Left renal cortex interstitium (tissue), 4 donors: ENCODE results near the gene NCAN. TPM values are rescaled to one million over a fixed set of nuclear protein-coding genes. Genes with fewer than 3 reads are reported as not detected.
"Not testable (repeated sequence)": the region's sequence is repeated elsewhere in the genome, so short reads cannot be mapped to it uniquely, and the experiment has no call there.

Source experiments
- DNase-seq, 4 donors: peaks; one replicate each; pipeline ENCODE4 v3.0.0-alpha.2; 2013; ENCODE audit warnings: low read depth in 4 of 4, low spot score in 2 of 4, missing footprints in 1 of 4
- polyA plus RNA-seq, 4 donors: library from polyadenylated mRNA; unstranded; fragments of 120-200 nt; gene quantifications; one replicate each; pipeline ENCODE4 v1.2.1, GENCODE V29; 2013; ENCODE audit not compliant: insufficient read length in 4 of 4

Gene NCAN
- polyA plus RNA-seq, 4 donors, result 0.09 to 1.5 TPM; not detected in 2

DNA sequence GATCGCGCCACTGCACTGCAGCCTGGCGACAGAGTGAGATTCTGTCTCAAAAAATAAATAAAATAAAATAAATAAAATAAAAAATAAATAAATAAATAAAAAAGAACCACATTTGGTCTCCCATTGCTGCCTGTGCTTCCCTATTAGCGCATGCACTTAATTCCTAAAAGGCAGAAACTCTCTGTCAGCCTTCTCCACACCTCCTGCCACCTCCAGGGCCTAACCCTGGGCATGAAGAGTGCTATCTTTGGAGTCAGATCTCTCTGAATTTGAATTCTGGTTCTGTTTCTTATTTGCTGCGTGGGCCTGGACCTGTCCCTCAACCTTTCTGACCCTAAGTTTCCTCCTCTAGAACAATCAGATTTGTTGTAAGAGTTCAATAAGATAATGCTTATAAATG is 11.3 kb downstream of the NCAN start:
- no peak for DNase-seq

DNA sequence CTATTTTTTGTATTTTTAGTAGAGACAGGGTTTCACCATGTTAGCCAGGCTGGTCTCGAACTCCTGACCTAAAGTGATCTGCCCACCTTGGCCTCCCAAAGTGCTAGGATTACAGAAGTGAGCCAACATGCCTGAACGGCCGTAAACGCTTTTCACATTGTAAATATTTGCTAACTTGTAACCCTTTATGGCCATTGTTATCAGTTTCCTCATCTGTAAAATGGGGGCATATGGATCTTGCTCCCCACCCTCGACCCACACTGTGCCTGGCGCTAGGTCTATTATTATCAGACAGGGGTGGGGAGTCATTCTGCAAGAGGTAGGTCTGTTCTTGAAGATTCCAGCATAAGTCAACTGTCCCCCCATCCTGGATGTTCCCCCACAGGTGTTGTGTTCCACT is 11.9 kb downstream of the NCAN start:
- no peak for DNase-seq

GRCh38 chr19:19224150-19224851 is 12.5 kb downstream of the NCAN start:
- DNase-seq, result no peak

- peak in 2 of 4 donors; percentile 26 to 38 for DNase-seq
These were observed 13.2 kb downstream of the NCAN start for GRCh38 chr19:19224852-19225494.

DNA sequence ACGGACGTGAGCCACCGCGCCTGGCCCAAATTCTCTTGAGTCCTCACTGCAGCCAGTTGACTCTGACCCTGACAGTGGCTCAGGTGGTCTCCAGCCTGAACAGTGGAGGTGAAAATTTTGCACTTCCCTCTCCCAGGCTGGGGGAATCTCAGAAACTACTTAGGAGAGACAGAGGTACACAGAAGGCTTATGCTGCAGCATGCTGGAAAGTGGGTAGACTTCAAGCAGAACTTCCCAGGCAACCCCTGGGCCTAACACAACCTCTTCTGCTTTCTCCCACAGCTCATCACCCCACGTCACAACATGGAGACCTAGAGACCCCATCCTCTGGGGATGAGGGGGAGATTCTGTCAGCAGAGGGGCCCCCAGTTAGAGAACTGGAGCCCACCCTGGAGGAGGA is 14.4 kb downstream of the NCAN start:
- no peak for DNase-seq

DNA sequence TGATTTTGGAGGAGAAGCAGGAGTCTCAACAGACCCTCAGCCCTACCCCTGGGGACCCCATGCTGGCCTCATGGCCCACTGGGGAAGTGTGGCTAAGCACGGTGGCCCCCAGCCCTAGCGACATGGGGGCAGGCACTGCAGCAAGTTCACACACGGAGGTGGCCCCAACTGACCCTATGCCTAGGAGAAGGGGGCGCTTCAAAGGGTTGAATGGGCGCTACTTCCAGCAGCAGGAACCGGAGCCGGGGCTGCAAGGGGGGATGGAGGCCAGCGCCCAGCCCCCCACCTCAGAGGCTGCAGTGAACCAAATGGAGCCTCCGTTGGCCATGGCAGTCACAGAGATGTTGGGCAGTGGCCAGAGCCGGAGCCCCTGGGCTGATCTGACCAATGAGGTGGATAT is 14.9 kb downstream of the NCAN start:
- DNase-seq, result no peak

DNA sequence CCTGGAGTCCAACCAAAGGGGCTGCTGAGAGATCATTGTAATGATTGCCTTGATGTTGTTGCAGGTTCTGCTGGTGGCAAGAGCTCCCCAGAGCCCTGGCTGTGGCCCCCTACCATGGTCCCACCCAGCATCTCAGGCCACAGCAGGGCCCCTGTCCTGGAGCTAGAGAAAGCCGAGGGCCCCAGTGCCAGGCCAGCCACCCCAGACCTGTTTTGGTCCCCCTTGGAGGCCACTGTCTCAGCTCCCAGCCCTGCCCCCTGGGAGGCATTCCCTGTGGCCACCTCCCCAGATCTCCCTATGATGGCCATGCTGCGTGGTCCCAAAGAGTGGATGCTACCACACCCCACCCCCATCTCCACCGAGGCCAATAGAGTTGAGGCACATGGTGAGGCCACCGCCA is 15.5 kb downstream of the NCAN start:
- DNase-seq, result no peak

GRCh38 chr19:19229701-19230100 is 17.9 kb downstream of the NCAN start:
- DNase-seq, result no peak

GRCh38 chr19:19230999-19231398 is 19.2 kb downstream of the NCAN start:
- DNase-seq, result no peak

DNA sequence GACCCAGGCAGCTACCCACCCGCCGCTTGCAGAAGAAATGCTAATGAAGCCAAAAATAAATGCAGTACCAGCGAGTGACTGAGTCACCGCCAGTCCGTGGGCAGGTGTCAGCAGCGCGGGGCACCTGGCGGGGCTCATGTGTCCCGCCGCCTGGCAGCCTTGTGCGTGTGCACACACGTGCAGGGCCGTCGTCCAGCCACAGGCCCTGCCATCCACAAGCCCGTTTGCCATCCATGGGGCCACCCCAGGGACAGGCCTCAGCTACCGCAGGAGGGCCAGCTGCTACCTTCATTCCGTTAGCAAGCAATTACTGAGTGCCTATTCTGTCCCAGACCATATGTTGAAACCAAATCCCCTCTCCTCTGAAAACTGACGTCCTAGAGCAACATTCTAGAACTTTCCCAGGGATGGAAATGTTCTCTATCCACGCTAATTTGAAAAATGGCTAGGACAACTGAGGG is 20.5 kb downstream of the NCAN start:
- DNase-seq, result no peak

- DNase-seq, result no peak
These were observed 22.6 kb downstream of the NCAN start for GRCh38 chr19:19234220-19234816.

GRCh38 chr19:19236173-19236572 is 24.4 kb downstream of the NCAN start:
- DNase-seq, result no peak

GRCh38 chr19:19238126-19238894 is 26.6 kb downstream of the NCAN start:
- DNase-seq, result no peak

DNA sequence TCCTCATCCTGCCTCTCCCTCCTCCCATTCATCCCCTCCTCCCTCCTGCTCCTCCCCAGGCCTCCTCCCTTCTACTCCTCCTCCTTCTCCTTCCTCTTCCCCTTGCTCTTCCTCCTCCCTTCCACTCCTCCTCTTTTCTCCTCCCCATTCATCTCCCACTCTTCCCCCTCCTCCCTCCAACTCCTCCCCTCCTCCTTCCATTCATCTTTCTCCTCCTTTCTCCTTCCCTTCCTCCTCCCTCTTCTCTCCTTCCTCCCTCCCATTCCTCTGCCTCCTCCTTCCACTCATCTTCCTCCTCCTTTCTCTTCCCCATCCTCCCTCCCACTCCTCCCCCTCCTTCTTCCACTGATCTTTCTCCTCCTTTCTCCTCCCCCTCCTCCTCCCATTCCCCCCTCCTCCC is 27.9 kb downstream of the NCAN start:
- no peak for DNase-seq

DNA sequence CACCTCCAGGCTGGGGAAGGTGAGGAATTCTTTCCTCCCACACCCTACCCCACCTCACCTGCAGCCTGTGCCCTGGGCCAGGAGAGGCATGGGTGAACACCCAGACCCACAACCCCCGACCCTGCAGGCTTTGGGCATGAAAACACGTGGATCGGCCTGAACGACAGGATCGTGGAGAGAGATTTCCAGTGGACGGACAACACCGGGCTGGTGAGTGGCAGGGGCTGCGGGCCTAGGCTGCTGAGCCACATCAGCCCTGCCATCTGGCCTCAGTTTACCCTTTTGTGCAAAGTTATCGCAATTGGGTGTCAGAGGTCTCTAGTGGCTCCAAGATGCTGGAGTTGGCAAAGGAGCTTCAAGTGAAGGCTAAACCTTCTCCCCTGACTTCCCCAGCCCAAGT is 28.7 kb downstream of the NCAN start:
- no peak for DNase-seq

GRCh38 chr19:19250196-19250801 is 38.5 kb downstream of the NCAN start:
- DNase-seq, result no peak

DNA sequence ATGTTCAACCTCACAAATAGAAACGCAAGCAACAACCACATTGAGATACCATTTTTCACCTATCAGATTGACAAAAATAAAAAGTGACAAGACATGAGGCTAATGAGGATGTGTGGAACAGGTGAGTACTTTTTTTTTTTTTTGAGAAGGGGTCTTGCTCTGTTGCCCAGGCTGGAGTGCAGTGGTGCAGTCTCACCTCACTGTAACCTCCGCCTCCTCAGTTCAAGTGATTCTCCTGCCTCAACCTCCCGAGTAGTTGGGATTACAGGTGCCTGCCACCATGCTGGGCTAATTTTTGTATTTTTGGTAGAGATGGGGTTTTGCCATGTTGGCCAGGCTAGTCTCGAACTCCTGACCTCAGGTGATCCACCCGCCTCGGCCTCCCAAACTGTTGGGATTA is 41.7 kb downstream of the NCAN start:
- DNase-seq, result not testable (repeated sequence)

DNA sequence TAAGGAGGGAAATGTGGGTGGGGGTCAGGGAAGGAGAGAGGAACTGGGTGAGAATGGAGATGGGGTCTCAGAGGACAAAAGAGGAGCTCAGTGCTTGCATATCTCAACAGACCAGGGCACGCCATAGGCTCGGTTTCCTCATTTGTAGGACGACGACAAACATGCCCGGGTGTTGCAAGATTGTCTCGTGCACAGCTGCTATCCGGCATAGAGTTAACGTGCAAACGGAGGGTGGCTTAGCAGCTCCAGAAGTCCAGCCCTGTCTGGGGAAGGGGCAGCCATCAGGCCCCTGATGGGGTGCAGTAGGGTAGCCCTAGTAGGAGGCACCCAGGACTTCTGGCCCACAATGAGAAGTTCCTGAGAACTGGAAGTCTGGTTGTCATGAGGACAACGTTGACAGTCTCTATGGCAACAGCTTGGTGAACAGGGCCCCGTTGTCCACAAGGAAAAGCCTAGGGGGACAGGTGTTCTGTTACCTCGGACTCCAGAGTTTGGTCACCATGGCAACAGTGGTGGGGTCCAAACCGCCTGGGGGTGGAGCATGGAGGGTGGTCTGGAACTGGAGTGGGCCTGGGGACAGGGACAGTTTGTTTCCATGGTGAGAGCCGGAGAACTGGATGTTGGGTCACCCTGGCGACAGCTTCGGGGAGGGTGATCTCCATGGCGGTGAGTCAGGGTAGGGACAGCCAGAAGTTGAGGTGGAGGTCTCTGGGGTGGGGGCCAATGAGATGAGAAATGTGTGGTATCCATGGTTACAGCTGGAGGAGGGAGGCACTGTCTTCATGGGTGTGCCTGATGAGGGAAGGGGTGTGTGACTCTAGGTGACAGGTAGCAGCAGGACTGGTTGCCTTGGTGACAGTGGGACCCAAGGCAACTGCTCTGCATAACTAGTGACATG is 44.6 kb downstream of the NCAN start:
- no peak for DNase-seq

- no peak for DNase-seq
These were observed 45.4 kb downstream of the NCAN start for GRCh38 chr19:19257137-19257536.
